Limb (tissue), 2 donors: Measurements from ENCODE around the gene MAP2K3.

ENCODE experiments used
- DNase-seq, 2 donors: peaks; one replicate each; pipeline ENCODE4 v3.0.0-alpha.2; 2016; ENCODE audit errors: extremely low spot score in 2 of 2

The MAP2K3 gene

DNA sequence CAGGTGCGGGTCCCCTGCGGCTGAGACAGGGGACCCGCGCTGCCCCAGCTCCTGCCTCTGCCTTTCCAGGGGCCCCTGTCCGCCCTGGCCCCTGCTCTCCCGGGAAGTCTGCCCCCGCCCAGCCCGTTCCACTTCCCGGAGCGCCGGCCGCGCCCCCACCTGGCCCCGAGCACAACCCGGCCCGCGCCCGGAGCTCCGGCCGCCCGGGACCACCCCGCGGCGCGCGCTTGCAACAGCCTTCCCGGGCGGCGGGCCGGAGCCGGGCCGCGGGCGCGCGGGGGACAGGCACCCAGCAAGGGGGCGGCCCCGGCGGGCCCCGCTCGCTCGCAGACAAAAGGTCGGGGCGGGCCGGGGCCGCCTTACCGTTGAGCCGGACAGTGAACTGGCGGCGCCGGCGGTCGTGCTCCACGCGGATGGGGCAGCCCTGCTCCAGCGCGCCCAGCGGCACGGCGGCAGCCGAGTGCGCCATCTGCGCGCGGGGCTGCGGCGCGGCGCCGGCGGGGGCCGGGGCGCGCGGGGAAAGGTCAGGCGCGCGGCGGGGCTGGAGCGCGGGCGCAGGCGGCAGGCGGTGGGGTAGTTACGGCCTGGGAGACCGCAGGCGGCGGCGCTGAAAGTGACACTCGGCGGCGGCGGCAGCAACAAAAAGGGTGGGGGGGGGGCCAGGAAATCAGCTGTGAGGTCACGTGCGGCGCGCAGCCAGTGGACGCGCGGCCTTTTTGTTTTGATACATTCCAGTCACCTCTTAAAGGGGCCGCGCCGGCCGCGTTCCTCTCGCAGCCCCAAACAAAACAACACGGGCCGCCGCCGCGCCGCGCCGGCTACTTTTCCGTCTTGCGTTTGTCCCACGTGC is 31.5 kb upstream of the MAP2K3 start, which contains the start of gene NATD1:
Gene NATD1 (minus strand): TSS at position 615 of the 850 bp plus-strand sequence. CDS start 146 bp downstream, at position 469.
- peak; percentile 83 to 89 for DNase-seq

DNA sequence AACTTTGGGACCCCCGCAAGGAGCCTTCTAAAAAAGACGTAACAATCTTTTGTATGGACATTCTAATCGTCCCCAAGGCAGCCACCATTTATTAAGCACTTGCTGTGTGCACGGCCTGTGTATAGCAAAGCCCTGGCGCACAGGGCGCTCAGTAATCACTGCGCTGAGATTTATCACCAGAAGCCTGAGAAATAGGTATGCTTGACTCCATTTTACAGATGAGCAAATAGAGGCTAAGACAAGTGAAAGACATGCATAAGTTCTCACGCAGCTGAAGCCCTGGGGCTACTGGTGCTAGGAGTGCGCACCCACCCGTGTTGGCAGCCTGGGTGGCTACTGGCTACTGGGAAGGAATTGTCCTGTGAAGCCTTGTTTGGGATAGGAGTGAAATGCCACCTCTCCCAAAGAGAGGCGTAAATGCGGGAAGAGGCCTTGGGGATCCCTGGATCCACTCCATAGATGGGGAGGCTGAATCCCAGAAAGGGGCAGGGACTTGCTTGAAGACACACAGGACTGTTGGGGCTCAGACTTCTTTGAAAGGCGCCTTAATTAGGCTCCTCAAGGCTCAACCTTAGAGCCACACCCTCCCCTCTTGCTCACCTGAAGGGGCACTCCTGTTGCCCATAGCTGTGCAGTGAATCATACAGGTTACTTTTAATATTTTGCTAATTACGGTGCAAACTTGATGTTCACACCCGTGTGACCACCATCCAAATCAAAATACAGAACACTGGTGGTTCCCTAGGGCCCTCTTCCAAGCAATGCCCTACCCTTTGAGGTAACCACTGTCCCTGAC is 30.7 kb upstream of the MAP2K3 start:
- no peak for DNase-seq

GRCh38 chr17:21258593-21258992 is 25.9 kb upstream of the MAP2K3 start:
- no peak for DNase-seq

DNA sequence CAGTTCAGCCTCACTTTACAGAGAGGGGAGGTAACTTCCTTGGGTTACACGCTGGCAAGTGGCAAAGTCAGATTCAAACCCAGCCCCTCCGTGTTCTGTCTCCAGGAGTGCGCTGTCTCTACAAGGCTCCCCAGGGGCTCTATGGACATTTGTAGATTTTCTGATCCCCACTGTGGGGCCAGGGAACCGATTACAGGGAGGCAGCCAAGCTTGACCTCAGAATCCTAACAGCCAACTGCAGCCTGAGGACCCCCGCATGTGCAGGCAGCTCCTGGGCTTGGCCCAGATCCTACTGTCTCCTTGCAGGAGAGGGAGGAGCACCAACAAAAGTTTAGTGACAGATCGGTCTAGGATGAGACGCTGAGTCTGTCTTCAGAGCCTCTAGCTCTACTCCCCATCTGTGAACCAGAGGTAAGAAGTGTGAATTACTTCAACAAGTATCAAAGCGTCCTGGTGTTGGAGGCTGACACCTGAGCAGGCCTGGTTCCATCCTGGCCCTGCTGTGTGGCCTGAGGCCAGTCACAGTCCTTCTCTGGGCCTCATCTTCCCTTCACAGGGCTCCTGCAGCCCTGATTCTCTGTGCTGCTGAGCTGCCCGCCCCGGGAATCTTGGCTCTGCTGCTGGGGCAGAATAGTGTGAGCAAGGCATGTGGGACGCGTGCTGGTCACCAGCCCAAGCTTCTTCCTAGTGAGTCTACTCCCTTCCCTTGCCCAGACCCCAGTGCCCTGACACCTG is 22.1 kb upstream of the MAP2K3 start:
- DNase-seq = no peak

DNA sequence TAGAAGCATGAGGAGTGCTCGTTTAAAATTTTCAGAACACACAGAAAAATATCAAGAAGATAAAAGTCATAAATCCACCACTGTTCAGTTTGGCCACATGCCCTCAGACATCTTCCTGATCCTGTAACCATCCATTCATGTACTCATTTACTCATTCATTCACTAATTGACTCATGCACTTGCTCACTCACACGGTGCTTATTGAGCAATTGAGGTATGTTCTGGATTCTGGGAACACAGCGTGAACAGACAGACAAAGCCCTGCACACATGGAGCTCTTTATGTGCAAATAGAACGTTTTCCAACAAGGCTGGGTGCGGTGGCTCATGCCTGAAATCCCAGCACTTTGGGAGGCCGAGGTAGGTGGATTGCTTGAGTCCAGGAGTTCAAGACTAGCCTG is 21.1 kb upstream of the MAP2K3 start:
- no peak for DNase-seq

DNA sequence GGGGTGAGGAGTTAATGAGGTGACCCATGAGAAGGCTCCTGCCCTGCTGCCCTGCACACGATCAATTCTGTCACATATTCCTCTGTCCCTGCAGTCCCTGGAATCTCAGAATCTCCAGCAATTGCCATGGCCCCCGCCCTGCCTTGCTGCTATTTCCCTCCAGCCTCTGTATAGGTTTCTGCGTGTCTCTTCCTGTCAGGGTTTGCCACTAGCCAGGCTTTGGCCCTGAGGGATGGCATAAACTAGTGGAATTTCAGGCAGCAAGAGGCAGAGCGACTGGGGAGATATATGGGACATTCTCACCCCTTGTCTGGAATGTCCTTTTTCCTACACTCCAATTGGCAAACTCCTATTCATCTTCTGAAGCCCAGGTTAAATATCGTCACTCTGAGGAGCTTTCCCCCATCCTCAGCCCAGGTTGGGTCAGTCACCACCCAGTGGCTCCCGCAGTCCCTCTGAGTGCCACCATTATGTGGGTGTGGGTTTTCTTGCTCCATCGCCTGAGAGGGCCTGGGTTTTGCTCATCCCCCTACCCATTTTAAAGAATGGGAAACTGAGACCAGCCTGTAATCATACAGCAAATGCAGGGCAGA is 15.8 kb upstream of the MAP2K3 start:
- DNase-seq = no peak

- DNase-seq = no peak
Observed at GRCh38 chr17:21269394-21269793, 15.1 kb upstream of the MAP2K3 start.

DNA sequence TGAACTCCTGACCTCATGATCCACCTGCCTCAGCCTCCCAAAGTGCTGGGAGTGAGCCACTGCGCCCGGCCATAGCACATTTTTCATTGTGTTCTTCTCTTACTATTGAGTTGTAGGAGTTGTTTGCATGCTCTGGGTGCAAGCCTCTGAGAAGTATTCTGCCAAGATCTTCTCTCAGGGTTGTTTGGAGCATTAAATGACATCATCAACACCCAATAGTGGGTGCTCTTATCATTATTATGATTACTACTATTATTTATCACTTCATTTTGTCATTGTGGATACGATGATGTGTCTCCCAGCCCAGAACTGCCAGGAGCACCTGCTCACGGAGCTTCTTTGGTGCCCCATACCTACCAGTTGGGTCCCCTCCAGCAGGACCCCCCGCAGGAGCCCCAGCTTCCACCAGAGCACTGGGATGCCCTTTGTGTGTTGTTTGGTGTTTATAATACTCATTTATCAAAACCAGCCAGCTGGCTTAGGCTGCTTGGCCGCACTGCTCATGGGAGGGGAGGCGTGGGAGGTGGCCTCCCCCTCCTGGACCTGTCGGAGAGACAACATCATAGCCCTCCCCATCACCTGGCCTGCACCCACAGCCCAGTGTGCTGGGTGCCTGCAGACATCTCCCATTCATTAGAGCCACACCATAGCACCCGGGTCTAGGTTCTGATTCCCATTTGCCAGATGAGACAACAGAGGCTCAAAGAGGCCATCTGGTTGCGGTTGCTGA is 12.9 kb upstream of the MAP2K3 start:
- no peak for DNase-seq

GRCh38 chr17:21272250-21272649 is 12.3 kb upstream of the MAP2K3 start:
- no peak for DNase-seq

- no peak for DNase-seq
Observed at GRCh38 chr17:21272881-21273792, 11.4 kb upstream of the MAP2K3 start.

DNA sequence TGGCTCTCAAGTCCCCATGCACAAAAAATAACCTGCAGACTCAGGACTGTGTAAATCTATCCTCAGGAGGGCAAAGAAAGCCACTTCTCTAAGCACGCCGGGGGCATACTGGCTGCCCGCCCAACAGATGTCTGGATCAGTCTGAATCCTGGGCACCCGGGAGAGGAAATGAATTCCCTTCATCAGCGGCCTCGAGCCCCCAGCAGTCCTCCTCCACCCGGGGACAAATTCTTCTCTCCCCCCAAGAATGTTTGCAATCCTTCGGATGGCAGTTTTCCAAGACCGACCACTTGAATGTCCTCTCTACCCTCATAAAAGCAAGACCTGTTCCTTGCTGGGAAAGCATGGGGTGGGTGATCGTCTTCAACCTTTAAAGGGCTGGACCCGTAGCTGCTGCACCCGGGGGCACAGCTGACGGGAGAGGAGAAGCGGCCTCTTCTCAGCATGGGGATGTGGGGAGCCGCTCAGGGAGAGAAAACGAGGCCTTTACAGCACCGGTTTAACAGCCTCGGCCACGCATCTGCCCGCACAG is 9.4 kb upstream of the MAP2K3 start:
- DNase-seq = peak in 1 of 2 donors; percentile 60

DNA sequence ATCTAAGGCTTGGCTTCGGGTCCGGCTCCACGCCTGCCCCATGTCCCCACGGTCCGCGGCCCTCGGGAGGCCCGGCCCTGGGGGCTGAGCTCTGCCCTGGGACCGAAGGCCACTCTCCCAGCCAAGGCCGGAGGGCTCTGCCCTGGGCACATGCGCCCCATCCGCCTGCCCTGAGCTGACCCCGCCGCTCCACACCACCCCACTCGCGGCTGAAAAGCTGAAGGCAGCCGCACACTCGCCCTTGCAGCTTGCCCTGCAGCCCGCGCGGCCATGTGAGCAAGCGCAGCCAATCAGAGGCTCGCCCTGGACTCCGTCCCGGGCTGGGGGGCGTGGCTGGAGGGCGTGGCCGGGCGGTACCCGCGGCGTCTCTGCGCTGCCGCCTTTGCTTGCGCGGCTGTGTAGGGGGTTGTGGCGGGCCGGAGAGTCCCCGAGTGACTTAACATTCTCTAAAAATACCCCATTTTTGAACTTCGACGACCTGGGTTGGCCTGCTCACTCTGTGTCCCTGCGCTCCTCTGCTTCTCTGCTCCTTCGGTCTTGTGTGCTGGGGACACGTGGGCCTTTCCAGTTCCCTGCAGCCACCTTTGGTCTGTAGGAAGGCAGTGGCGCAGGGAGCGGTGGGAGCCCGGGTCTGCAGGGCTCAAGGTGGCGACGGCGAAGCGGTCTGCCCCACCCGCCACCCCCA is 8.8 kb upstream of the MAP2K3 start:
- peak; percentile 85 to 94 for DNase-seq

DNA sequence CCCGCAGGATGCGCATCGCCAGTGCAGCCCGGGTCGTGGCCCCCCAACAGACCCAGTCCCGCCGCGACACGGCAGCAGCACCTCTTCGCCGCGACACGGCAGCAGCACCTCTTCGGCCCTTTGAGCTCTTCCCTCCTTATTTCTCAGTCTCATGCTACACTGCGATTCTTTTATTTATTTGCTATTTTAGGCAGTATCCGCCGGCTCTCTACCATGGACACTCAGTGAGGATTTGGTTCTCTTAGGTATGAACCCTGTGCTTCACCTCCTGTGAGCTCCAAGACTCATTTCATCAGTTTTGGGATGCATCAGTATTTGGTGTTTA is 8.3 kb upstream of the MAP2K3 start:
- no peak for DNase-seq

GRCh38 chr17:21277332-21277731 is 7.2 kb upstream of the MAP2K3 start:
- no peak for DNase-seq

- DNase-seq = no peak
Observed at GRCh38 chr17:21278450-21279197, 5.9 kb upstream of the MAP2K3 start.

DNA sequence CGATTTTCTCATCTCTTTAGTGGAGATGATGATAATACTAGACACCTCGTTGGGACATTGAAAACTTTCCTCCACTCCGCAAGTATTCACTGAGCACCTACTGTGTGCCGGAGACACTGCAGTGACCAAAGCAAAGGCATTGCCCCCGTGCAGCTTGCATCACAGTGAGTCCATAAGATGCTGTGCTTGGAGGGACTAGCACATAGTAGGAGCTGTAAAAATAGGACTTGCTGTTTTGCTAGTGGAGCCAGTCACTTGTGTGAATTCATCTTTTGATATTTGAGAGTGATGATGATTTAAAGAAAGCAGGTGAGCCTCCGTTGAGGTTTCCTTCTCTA is 5.3 kb upstream of the MAP2K3 start:
- DNase-seq = no peak

DNA sequence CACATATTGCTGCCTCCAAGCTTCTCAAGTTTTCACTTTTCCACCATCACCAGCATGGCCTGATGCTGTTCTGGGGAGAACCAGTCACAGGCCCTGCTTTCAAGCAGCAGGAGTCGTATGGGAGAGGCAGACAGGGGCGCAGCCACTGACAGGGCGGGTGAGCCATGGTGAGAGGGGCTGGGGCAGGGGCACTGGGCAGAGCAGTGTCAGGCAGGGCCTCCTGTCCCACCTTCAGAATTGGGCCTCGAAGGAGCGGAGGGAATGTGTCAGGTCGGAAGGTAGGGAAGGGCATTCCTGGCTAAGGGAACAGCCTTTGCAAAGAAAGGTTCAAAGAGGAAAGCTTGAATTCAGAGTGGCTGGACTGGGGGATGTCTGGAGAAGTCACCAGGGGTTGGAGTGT is 4.9 kb upstream of the MAP2K3 start:
- DNase-seq = no peak

DNA sequence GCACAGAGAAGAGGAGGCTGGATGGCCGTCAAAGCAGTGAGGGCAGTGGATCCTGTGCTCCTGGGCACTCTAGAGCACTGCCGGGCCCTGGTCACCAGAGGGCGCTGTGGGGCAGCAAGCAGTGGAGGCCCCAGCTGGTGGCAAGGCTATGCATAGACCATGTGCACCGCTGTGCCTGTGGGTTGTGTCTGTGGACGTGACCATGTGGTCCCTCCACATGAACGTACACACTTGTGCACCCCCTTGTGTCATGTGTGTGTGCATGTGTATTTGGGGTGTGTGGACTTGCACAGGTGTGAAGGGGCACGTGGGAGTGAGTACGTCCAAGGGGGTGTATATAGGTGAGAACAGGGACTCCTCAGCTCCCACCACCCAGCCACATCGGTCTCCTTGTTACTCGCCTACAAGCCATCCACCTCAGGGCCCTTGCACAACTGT is 4.4 kb upstream of the MAP2K3 start:
- DNase-seq = peak; percentile 64 to 88
